HFF-Myc (cell line): Measurements from ENCODE around the gene ZNF423.
A peak's percentile ranks its signal among the peaks of the same experiment; 100 is the strongest.

ENCODE experiments used
- DNase-seq: peaks from one replicate; pipeline ENCODE4 v3.0.0-alpha.2; 2011; ENCODE audit warnings: low read depth; ENCODE audit errors: extremely low read depth
- H3K4me3 ChIP-seq: replicated peaks from 2 replicates; pipeline ENCODE4 v1.5.1; 2011; ENCODE audit warnings: low read depth, mild to moderate bottlenecking, control low read depth, low read length
- CTCF ChIP-seq: IDR thresholded peaks from 2 replicates; pipeline ENCODE4 v1.5.1; 2012; ENCODE audit warnings: mild to moderate bottlenecking, low read depth, low read length, control low read depth; ENCODE audit errors: missing control alignments

ZNF423 gene

GRCh38 chr16:49674351-49674851 lies 181.5 kb downstream of the ZNF423 start:
- H3K4me3 ChIP-seq = no peak overlapping the region
- no peak for TF ChIP-seq CTCF
- peak; percentile 19 for DNase-seq

DNA sequence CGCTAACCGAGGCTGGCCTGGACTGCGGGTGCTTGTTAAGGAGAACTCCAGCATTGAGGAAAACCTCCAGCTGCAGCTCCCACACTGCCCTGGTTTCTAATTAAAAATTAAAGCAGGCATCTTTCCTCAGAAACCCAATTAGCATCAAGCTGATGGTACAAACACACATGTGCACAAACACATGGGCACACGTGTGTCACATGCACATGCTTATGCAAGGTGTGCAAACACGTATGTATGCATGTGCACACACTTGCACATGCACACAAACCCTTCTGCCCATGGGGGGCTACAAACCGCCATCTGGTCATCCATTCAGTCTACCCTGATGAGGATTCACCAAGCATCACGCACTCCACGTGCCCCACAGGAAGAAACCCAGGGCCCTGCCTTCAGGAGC lies 182.5 kb downstream of the ZNF423 start:
- DNase-seq = no peak
- no peak overlapping the region for H3K4me3 ChIP-seq
- no peak for TF ChIP-seq CTCF

DNA sequence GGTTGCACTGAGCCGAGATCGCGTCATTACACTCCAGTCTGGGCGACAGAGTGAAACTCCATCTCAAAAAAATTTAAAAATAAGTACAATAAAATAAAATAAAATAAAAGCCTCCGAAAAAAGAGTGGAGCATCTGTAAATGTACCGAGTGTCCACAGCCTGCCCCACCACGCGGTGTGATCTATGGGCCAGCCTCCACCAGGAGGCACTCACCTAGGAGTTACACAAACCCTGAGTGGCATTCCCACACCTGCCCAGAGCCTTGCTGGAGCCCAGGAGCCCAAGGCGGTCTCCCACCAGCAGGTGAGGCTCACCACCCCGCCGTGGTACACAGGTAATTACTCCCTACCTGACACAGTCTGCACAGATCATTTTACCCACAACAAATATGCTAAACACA lies 183.2 kb downstream of the ZNF423 start:
- DNase-seq = no peak
- no peak overlapping the region for H3K4me3 ChIP-seq
- TF ChIP-seq CTCF = no peak

GRCh38 chr16:49671333-49671732 lies 184.6 kb downstream of the ZNF423 start:
- H3K4me3 ChIP-seq = no peak overlapping the region
- no peak for TF ChIP-seq CTCF
- DNase-seq = no peak

- no peak for DNase-seq
- TF ChIP-seq CTCF = no peak
- no peak overlapping the region for H3K4me3 ChIP-seq
These were observed 185.3 kb downstream of the ZNF423 start for GRCh38 chr16:49670627-49671026.

DNA sequence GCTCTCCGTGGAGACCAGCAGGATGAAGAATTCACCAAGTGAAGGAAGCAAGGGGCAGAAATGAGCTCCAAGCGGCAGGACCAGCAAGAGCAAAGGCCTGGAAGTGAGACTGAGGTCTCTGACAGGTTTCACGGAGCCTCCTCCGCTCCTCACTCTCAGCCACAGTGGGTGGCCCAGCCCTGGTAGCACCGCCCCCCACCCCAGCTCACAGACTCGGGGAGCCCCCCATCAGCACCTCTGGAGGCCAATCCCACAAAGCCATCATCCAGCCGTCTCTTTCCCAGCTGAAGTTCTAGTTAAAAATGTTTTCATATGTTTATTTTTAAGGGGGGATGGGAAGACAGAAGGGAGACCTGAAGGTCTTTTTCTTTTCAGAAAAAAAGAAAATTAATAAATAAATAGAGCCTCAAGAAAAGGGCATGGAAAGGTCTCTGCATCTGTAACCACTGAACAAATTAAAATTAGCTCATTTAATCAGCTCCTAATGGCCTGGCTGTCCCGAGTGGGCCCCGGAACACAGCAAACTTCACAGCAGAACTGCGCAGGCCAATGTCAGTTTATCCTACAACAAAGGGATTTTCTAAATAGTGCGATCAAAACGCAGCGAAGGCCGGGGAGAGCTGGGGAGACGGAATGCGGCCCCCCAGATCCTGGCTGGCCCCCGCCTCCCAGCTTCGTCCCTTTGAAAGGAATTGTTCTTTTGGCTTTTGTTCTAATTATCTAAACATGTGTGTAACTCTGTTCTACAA lies 190.3 kb downstream of the ZNF423 start:
- no peak overlapping the region for H3K4me3 ChIP-seq
- DNase-seq = no peak
- no peak for TF ChIP-seq CTCF
